ENCODE measurements around the gene MYLK2.

MYLK2 gene

GRCh38 chr20:31815408-31816188, 3.6 kb upstream of the MYLK2 start:
- H3K4me1 ChIP-seq: peaks cover 5% of the 10 kb centered on the region
- H3K4me2 ChIP-seq (ENCODE audit: low read length): no peak overlapping the region
- no peak overlapping the region for H3K9ac ChIP-seq
- H3K4me3 ChIP-seq (ENCODE audit: low read depth, low read length): no peak overlapping the region
- H3K27me3 ChIP-seq (ENCODE audit: control insufficient read depth, insufficient read depth, low read length): no peaks in the 10 kb centered on the region
- H3K79me2 ChIP-seq: no peaks in the 10 kb centered on the region
- no peaks in the 10 kb centered on the region for H3K36me3 ChIP-seq (ENCODE audit: control insufficient read depth, insufficient read depth, low read length)
- no peaks in the 10 kb centered on the region for H3K9me3 ChIP-seq (ENCODE audit: control insufficient read depth, low read length)
- H3K27ac ChIP-seq: no peak overlapping the region
- H2AFZ ChIP-seq: no peak overlapping the region
- no peak for TF ChIP-seq CTCF (IDR thresholded peaks at IDR 0.05)

GRCh38 chr20:31816221-31816620, 2.9 kb upstream of the MYLK2 start:
- no peaks in the 10 kb centered on the region for H3K79me2 ChIP-seq
- H3K4me2 ChIP-seq (ENCODE audit: low read length): no peak overlapping the region
- H3K4me3 ChIP-seq (ENCODE audit: low read depth, low read length): no peak overlapping the region
- H3K27ac ChIP-seq: no peak overlapping the region
- TF ChIP-seq CTCF (IDR thresholded peaks at IDR 0.05): no peak
- peaks cover 5% of the 10 kb centered on the region for H3K4me1 ChIP-seq
- no peak overlapping the region for H3K9ac ChIP-seq
- H2AFZ ChIP-seq: no peak overlapping the region
- H3K9me3 ChIP-seq (ENCODE audit: control insufficient read depth, low read length): no peaks in the 10 kb centered on the region
- no peaks in the 10 kb centered on the region for H3K27me3 ChIP-seq (ENCODE audit: control insufficient read depth, insufficient read depth, low read length)
- H3K36me3 ChIP-seq (ENCODE audit: control insufficient read depth, insufficient read depth, low read length): no peaks in the 10 kb centered on the region

GRCh38 chr20:31817461-31817860, 1.7 kb upstream of the MYLK2 start:
- no peak overlapping the region for H3K9ac ChIP-seq
- no peak overlapping the region for H3K27ac ChIP-seq
- H3K9me3 ChIP-seq (ENCODE audit: control insufficient read depth, low read length): no peaks in the 10 kb centered on the region
- no peak overlapping the region for H2AFZ ChIP-seq
- H3K27me3 ChIP-seq (ENCODE audit: control insufficient read depth, insufficient read depth, low read length): no peaks in the 10 kb centered on the region
- no peak for TF ChIP-seq CTCF (IDR thresholded peaks at IDR 0.05)
- peaks cover 5% of the 10 kb centered on the region for H3K4me1 ChIP-seq
- H3K79me2 ChIP-seq: no peaks in the 10 kb centered on the region
- no peak overlapping the region for H3K4me3 ChIP-seq (ENCODE audit: low read depth, low read length)
- no peak overlapping the region for H3K4me2 ChIP-seq (ENCODE audit: low read length)
- H3K36me3 ChIP-seq (ENCODE audit: control insufficient read depth, insufficient read depth, low read length): no peaks in the 10 kb centered on the region

GRCh38 chr20:31818376-31818908, 714 bp upstream of the MYLK2 start:
- Histone ChIP-seq H3K4me2 (ENCODE audit: low read length) (no peak overlapping the region), H3K79me2 (no peaks in the 10 kb centered on the region), H3K9ac (no peak overlapping the region), H3K4me1 (peaks cover 4% of the 10 kb centered on the region), H3K27ac (no peak overlapping the region), H3K36me3 (ENCODE audit: control insufficient read depth, insufficient read depth, low read length) (no peaks in the 10 kb centered on the region), H2AFZ (no peak overlapping the region), H3K4me3 (ENCODE audit: low read depth, low read length) (no peak overlapping the region), H3K27me3 (ENCODE audit: control insufficient read depth, insufficient read depth, low read length) (no peaks in the 10 kb centered on the region), H3K9me3 (ENCODE audit: control insufficient read depth, low read length) (no peaks in the 10 kb centered on the region)
- no peak for TF ChIP-seq CTCF (IDR thresholded peaks at IDR 0.05)

GRCh38 chr20:31820228-31820627, 1.1 kb downstream of the MYLK2 start:
- H3K9ac ChIP-seq: no peak overlapping the region
- H2AFZ ChIP-seq: no peak overlapping the region
- H3K36me3 ChIP-seq (ENCODE audit: control insufficient read depth, insufficient read depth, low read length): no peaks in the 10 kb centered on the region
- no peak overlapping the region for H3K4me3 ChIP-seq (ENCODE audit: low read depth, low read length)
- H3K27ac ChIP-seq: no peak overlapping the region
- peaks cover 4% of the 10 kb centered on the region for H3K4me1 ChIP-seq
- H3K27me3 ChIP-seq (ENCODE audit: control insufficient read depth, insufficient read depth, low read length): no peaks in the 10 kb centered on the region
- no peak for TF ChIP-seq CTCF (IDR thresholded peaks at IDR 0.05)
- no peaks in the 10 kb centered on the region for H3K79me2 ChIP-seq
- H3K4me2 ChIP-seq (ENCODE audit: low read length): no peak overlapping the region
- H3K9me3 ChIP-seq (ENCODE audit: control insufficient read depth, low read length): no peaks in the 10 kb centered on the region
